CD4-positive, alpha-beta T cell treated with Interleukin-21 for 1 hour (primary cell): Measurements from ENCODE around the gene NCK1.
A peak's percentile ranks its signal among the peaks of the same experiment; 100 is the strongest.
"Not testable (repeated sequence)": the region's sequence is repeated elsewhere in the genome, so short reads cannot be mapped to it uniquely, and the experiment has no call there.

ENCODE experiments used
- DNase-seq: peaks from one replicate; pipeline ENCODE4 v3.0.0-alpha.2; 2020

NCK1 gene

GRCh38 chr3:136862617-136863322, 762 bp downstream of the NCK1 start:
- peak; percentile 55 for DNase-seq

- DNase-seq, result no peak
These were observed 7.3 kb downstream of the NCK1 start for GRCh38 chr3:136869282-136869681.

- DNase-seq, result not testable (repeated sequence)
These were observed 10.2 kb downstream of the NCK1 start for GRCh38 chr3:136872258-136872657.

DNA sequence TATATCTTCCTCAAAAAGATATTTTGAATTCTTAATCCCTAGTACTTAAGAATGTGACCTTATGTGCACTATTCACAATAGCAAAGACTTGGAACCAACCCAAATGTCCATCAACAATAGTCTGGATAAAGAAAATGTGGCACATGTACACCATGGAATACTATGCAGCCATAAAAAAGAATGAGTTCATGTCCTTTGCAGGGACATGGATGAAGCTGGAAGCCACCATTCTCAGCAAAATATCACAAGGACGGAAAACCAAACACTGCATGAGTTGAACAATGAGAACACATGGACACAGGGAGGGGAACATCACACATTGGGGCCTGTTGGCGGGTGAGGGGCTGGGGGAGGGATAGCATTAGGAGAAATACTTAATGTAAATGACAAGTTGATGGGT, 17.5 kb downstream of the NCK1 start:
- DNase-seq, result not testable (repeated sequence)

DNA sequence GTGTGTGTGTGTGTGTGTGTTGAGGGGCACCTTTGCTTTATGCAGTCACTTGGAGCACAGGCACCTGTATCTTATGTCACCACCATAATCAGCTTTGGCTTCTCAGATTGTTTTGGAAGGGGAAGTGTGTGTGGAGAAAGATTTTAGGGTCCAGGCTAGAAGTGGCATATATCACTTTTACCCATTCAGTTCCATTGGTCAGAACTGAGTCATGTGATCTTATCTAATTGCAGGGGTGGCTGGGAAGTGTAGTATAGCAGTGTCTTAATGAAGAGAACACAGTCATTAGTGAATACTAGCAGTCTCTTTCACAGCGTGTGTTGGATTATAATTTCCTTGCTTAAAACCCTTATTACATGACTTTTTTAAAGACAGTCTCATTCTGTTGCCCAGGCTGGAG, 20.6 kb downstream of the NCK1 start:
- DNase-seq, result peak; percentile 49

DNA sequence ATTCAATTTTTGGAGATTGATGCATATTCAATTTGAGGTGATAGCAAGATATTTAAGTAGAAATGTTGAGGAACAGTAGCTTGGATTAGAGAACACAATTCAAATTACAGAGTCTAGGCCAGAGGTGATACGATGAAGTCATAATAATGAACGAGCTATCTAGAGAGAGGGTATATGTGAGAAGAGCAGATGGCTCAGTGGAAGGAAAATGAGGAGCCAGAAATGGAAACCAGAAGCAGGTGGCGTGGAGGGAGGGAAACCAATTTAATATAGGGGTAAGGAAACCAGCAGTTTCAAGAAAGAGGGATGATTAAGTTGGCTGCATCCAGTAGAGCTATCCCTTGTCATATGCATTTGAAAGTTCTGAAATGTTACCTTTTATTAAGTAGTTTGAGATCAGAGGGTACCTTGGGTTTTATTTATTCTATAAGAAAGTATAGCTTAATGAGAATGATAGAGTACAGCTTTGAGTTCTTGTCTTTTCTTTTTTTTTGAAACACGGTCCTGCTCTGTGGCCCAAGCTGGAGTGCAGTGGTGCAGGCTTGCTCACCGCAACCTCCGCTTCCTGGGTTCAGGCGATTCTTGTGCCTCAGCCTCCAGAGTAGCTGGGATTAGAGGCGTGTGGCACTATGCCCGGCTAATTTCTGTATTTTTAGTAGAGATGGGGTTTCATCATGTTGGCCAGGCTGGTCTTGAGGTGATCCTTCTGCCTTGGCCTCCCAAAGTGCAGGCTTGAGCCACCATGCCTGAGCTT, 22.1 kb downstream of the NCK1 start:
- no peak for DNase-seq

DNA sequence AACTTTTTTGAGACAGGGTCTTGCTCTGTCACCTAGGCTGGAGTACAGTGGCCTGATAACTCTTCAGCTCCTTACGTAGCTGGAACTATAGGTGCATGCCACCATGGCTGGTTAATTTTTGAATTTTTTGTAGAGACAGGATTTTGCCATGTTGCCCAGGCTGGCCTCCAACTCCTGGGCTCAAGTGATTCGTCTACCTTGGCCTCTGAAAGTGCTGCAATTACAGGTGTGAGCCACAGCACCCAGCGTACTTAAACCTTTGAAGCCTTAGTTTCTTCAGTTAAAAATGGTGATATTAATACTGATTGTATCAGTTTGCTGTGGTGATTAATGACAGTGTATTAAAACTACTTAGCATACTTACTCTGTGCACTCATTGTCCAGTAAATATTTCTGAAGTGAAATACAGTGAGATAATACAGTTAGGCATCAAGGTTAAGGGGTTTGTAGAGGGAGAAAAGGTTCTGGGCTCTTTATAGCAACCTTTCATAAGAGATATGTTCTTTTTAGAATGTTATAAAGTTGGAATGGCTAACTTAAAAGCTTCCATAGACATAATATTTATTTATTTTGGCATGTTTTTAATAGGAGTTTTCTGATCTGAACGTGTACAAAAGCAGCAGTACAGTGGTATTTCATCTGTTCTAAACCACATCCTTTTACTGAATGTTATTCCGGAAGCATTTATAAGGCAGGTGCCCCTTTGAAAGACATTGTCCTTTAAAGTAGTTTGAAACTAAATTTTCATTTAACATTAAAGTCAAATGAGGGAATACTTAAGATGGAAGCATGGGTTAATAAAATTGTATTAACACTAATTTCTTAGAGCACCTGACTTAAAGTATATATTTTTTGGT, 23.6 kb downstream of the NCK1 start:
- DNase-seq, result peak; percentile 49

GRCh38 chr3:136889947-136890346, 27.9 kb downstream of the NCK1 start:
- DNase-seq, result no peak

- DNase-seq, result no peak
These were observed 30.2 kb downstream of the NCK1 start for GRCh38 chr3:136891934-136892855.

GRCh38 chr3:136893848-136894443, 31.9 kb downstream of the NCK1 start:
- DNase-seq, result no peak

- DNase-seq, result not testable (repeated sequence)
These were observed 35.2 kb downstream of the NCK1 start for GRCh38 chr3:136897171-136897570.

DNA sequence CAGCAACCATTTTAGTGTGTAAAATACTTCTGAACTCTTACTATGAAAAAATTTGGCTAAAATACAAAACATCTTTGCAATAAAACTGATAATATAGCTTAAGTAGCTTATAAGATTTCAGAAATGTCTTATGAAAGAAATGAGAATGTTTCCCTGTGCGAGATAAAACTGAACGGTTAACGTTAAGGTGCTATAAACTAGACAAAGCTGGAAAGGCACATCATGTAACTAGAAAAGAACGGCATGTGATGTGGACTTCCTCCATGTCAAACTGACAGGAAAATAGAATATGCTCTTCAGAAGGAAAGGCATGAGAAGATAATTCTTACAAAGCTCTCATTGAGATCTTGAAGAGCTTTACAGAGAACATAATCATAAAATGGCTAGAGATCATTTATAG, 36.5 kb downstream of the NCK1 start:
- no peak for DNase-seq

- no peak for DNase-seq
These were observed 36.9 kb downstream of the NCK1 start for GRCh38 chr3:136898954-136899353.

DNA sequence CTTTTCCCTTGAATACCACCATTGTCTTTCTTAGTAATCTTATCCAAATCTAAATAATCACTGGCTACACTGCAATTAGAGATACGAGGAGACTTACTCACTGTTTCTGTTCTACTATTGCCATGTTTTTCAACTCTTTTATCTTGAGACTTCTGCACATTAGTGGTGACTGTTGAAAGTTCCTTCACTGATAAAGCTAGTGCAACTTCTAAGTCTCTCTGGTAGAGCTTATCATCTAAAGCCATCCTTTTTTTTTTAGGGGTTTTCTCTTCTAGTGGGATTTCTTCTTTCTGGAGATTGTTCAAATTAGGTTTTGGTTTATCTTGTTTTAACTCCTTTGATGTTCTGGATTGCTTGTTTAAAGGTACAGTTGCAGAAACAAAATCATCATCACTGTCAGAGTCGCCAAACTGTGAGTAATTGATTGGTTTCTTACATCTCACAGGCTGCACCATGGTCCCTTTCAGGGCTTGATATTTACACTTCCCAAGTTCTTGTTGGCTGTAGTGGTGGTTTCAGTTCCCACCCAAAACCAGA, 37.7 kb downstream of the NCK1 start:
- DNase-seq, result peak; percentile 17

- not testable (repeated sequence) for DNase-seq
These were observed 38.7 kb downstream of the NCK1 start for GRCh38 chr3:136900694-136901093.

- no peak for DNase-seq
These were observed 39.4 kb downstream of the NCK1 start for GRCh38 chr3:136901391-136901790.

GRCh38 chr3:136902530-136902929, 40.5 kb downstream of the NCK1 start:
- DNase-seq, result not testable (repeated sequence)

DNA sequence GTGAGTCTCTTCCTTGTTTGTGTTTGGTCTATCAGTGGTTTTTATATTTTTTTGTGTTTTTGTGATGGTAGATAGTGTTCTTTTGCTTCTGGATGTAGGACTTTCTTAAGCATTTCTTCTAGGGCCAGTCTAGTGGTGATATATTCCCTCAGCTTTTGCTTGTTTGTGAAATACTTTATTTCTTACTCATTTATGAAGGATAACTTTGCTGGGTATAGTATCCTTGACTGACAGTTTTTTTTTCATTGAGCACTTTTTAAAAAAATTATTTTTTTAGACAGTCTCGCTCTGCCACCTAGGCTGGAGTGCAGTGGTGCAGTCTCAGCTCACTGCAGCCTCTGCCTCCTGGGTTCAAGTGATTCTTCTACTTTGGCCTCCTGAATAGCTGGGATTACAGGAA, 41.9 kb downstream of the NCK1 start:
- DNase-seq, result no peak

DNA sequence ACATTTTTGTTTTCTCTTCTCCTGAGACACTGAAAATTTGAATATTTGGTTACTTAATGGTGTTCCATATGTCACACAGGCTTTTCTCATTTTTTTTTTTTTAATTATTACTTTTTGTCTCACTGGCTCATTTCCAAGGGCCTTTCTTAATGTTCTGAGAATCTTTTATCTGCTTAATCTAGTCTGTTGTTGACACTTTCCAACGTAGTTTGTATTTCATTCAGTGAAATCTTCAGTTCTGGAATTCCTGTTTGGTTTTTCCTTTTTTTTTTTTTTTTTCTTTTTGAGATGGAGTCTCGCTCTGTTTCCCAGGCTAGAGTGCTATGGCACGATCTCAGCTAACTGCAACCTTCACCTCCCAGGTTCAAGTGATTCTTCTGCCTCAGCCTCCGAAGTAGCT, 42.7 kb downstream of the NCK1 start:
- DNase-seq, result no peak

DNA sequence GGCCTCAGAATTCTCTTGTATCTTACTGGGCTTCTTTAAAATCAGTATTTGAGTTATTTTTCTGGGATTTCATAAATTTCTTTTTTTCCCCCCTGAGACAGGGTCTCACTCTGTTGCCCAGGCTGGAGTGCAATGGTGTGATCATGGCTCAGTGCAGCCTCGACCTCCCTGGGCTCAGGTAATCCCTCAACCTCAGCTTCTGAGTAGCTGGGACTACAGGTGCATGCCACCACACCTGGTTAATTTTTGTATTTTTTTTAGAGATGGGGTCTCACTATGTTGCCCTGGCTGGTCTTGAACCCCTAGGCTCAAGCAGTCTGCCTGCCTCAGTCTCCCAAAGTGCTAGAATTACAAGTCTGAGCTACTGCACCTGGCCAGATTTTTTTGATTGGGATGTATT, 43.5 kb downstream of the NCK1 start:
- no peak for DNase-seq

- no peak for DNase-seq
These were observed 44.7 kb downstream of the NCK1 start for GRCh38 chr3:136906725-136907124.

- DNase-seq, result no peak
These were observed 46.3 kb downstream of the NCK1 start for GRCh38 chr3:136908297-136908696.
